Activated naive CD4-positive, alpha-beta T cell treated with anti-CD3 and anti-CD28 coated beads, Interleukin-2, amount 10 ng/mL, durations not matched to agents 7 days and 5 days (primary cell): ENCODE measurements around the gene DERL2.

Experiments
- CTCF ChIA-PET: fragments of 350-600 bp; sonication (Branson Sonifier 250); formaldehyde crosslinking; loops from one replicate; lab custom pipeline; 2021; ENCODE audit warnings: antibody characterized with exemption; lab: Charles Lee
- DNase-seq: peaks from one replicate; pipeline ENCODE4 v3.0.0-alpha.2; 2020
- H3K27ac Mint-ChIP-seq: one replicate; pipeline ENCODE4 v1.8.0; 2021; ENCODE audit warnings: mild to moderate bottlenecking, moderate library complexity, mixed read lengths
- H3K27me3 Mint-ChIP-seq: one replicate; pipeline ENCODE4 v1.8.0; 2021; ENCODE audit warnings: mild to moderate bottlenecking, mixed read lengths
- H3K36me3 Mint-ChIP-seq: one replicate; pipeline ENCODE4 v1.8.0; 2021; ENCODE audit warnings: mixed read lengths
- H3K4me1 Mint-ChIP-seq: one replicate; pipeline ENCODE4 v1.8.0; 2021; ENCODE audit warnings: mixed read lengths
- H3K4me3 Mint-ChIP-seq: one replicate; pipeline ENCODE4 v1.8.0; 2021; ENCODE audit warnings: mild to moderate bottlenecking, moderate library complexity, mixed read lengths
- H3K9me3 Mint-ChIP-seq: one replicate; pipeline ENCODE4 v1.8.0; 2021; ENCODE audit warnings: mixed read lengths

The DERL2 gene

GRCh38 chr17:5513628-5514027, 27.6 kb upstream of the DERL2 start:
- H3K36me3 Mint-ChIP-seq = peaks cover 73% of the 10 kb centered on the region

GRCh38 chr17:5511401-5512225, 25.6 kb upstream of the DERL2 start:
- no peak for DNase-seq
- peaks cover 67% of the 10 kb centered on the region for H3K36me3 Mint-ChIP-seq
- no peaks in the 10 kb centered on the region for H3K27me3 Mint-ChIP-seq
- no peak overlapping the region for H3K27ac Mint-ChIP-seq
- peaks cover 3% of the 10 kb centered on the region for H3K9me3 Mint-ChIP-seq
- H3K4me1 Mint-ChIP-seq = peaks cover 33% of the 10 kb centered on the region
- CTCF ChIA-PET = no interaction called here
- H3K4me3 Mint-ChIP-seq = no peak overlapping the region

More at GRCh38 chr17:5513628-5514027, 27.6 kb upstream of the DERL2 start:
- Mint-ChIP-seq H3K9me3 (peaks cover 3% of the 10 kb centered on the region), H3K27me3 (no peaks in the 10 kb centered on the region), H3K4me3 (no peak overlapping the region), H3K4me1 (peaks cover 33% of the 10 kb centered on the region), H3K27ac (peak overlapping the region; percentile 74)
- CTCF ChIA-PET = no interaction called here
- no peak for DNase-seq

- peaks cover 33% of the 10 kb centered on the region for H3K4me1 Mint-ChIP-seq
- H3K36me3 Mint-ChIP-seq = peaks cover 63% of the 10 kb centered on the region
- CTCF ChIA-PET = no interaction called here
- H3K27ac Mint-ChIP-seq = no peak overlapping the region
- no peak for DNase-seq
- peaks cover 3% of the 10 kb centered on the region for H3K9me3 Mint-ChIP-seq
- H3K27me3 Mint-ChIP-seq = no peaks in the 10 kb centered on the region
- no peak overlapping the region for H3K4me3 Mint-ChIP-seq
These were observed 24.8 kb upstream of the DERL2 start for GRCh38 chr17:5510771-5511170.

- no peak overlapping the region for H3K4me3 Mint-ChIP-seq
- no peak overlapping the region for H3K27ac Mint-ChIP-seq
- H3K27me3 Mint-ChIP-seq = no peaks in the 10 kb centered on the region
- H3K9me3 Mint-ChIP-seq = peaks cover 3% of the 10 kb centered on the region
- no peak for DNase-seq
- peaks cover 28% of the 10 kb centered on the region for H3K4me1 Mint-ChIP-seq
- CTCF ChIA-PET = no interaction called here
- peaks cover 51% of the 10 kb centered on the region for H3K36me3 Mint-ChIP-seq
These were observed 23.5 kb upstream of the DERL2 start for GRCh38 chr17:5509482-5509881.

GRCh38 chr17:5508810-5509209, 22.8 kb upstream of the DERL2 start:
- H3K27me3 Mint-ChIP-seq = no peaks in the 10 kb centered on the region
- CTCF ChIA-PET = no interaction called here
- H3K27ac Mint-ChIP-seq = no peak overlapping the region
- no peak for DNase-seq
- H3K4me3 Mint-ChIP-seq = no peak overlapping the region
- H3K4me1 Mint-ChIP-seq = peaks cover 23% of the 10 kb centered on the region
- H3K36me3 Mint-ChIP-seq = peaks cover 48% of the 10 kb centered on the region
- H3K9me3 Mint-ChIP-seq = no peaks in the 10 kb centered on the region

- H3K4me1 Mint-ChIP-seq = peaks cover 5% of the 10 kb centered on the region
- CTCF ChIA-PET = no interaction called here
- no peak overlapping the region for H3K27ac Mint-ChIP-seq
- no peaks in the 10 kb centered on the region for H3K9me3 Mint-ChIP-seq
- no peak for DNase-seq
- peaks cover 39% of the 10 kb centered on the region for H3K36me3 Mint-ChIP-seq
- no peak overlapping the region for H3K4me3 Mint-ChIP-seq
- H3K27me3 Mint-ChIP-seq = no peaks in the 10 kb centered on the region
These were observed 20.3 kb upstream of the DERL2 start for GRCh38 chr17:5506307-5506706.

- Mint-ChIP-seq H3K36me3 (peaks cover 35% of the 10 kb centered on the region), H3K4me3 (no peak overlapping the region), H3K27ac (no peak overlapping the region), H3K4me1 (peaks cover 14% of the 10 kb centered on the region), H3K9me3 (no peaks in the 10 kb centered on the region), H3K27me3 (peaks cover 19% of the 10 kb centered on the region)
- no peak for DNase-seq
- CTCF ChIA-PET = no interaction called here
These were observed 16.6 kb upstream of the DERL2 start for GRCh38 chr17:5502552-5502951.

- Mint-ChIP-seq H3K27ac (peak overlapping the region; percentile 53), H3K4me1 (peaks cover 14% of the 10 kb centered on the region), H3K9me3 (no peaks in the 10 kb centered on the region), H3K4me3 (peak overlapping the region; percentile 59), H3K36me3 (peaks cover 33% of the 10 kb centered on the region), H3K27me3 (peaks cover 19% of the 10 kb centered on the region)
- CTCF ChIA-PET = interaction anchor here (0.6 kb wide), 1 partner anchor 17 kb away, joined by 3 read pairs; no protein-coding TSS in a partner anchor
- no peak for DNase-seq
These were observed 15.7 kb upstream of the DERL2 start for GRCh38 chr17:5501685-5502084.

GRCh38 chr17:5500589-5501391, 14.8 kb upstream of the DERL2 start:
- H3K27me3 Mint-ChIP-seq = peaks cover 19% of the 10 kb centered on the region
- H3K27ac Mint-ChIP-seq = peak overlapping the region; percentile 68
- peak; percentile 81 for DNase-seq
- H3K9me3 Mint-ChIP-seq = no peaks in the 10 kb centered on the region
- CTCF ChIA-PET = interaction anchor here (1.4 kb wide), 1 partner anchor 62 kb away, joined by 3 read pairs; the partner anchor contains the start of gene C1QBP
- peaks cover 14% of the 10 kb centered on the region for H3K4me1 Mint-ChIP-seq
- H3K36me3 Mint-ChIP-seq = peaks cover 30% of the 10 kb centered on the region
- peak overlapping the region; percentile 85 for H3K4me3 Mint-ChIP-seq

- H3K36me3 Mint-ChIP-seq = peaks cover 30% of the 10 kb centered on the region
- CTCF ChIA-PET = interaction anchor here (0.6 to 1.4 kb wide), 2 partner anchors 26 to 61 kb away, joined by 3 read pairs; partner anchors contain the start of gene C1QBP
- peak overlapping the region; percentile 85 for H3K4me3 Mint-ChIP-seq
- H3K27ac Mint-ChIP-seq = peak overlapping the region; percentile 68
- H3K27me3 Mint-ChIP-seq = peaks cover 19% of the 10 kb centered on the region
- no peaks in the 10 kb centered on the region for H3K9me3 Mint-ChIP-seq
- no peak for DNase-seq
- H3K4me1 Mint-ChIP-seq = peaks cover 14% of the 10 kb centered on the region
These were observed 14.2 kb upstream of the DERL2 start for GRCh38 chr17:5500247-5500588.

- no peak overlapping the region for H3K27ac Mint-ChIP-seq
- no peaks in the 10 kb centered on the region for H3K9me3 Mint-ChIP-seq
- DNase-seq = no peak
- H3K36me3 Mint-ChIP-seq = peaks cover 30% of the 10 kb centered on the region
- peak overlapping the region; percentile 85 for H3K4me3 Mint-ChIP-seq
- peaks cover 19% of the 10 kb centered on the region for H3K27me3 Mint-ChIP-seq
- CTCF ChIA-PET = interaction anchor here (0.6 to 1.4 kb wide), 2 partner anchors 26 to 60 kb away, joined by 3 read pairs; partner anchors contain the start of gene C1QBP
- H3K4me1 Mint-ChIP-seq = peaks cover 14% of the 10 kb centered on the region
These were observed 13.7 kb upstream of the DERL2 start for GRCh38 chr17:5499476-5500231.

GRCh38 chr17:5492970-5493369, 7.0 kb upstream of the DERL2 start:
- Mint-ChIP-seq H3K27ac (no peak overlapping the region), H3K27me3 (no peaks in the 10 kb centered on the region), H3K4me1 (peaks cover 11% of the 10 kb centered on the region), H3K36me3 (peaks cover 37% of the 10 kb centered on the region), H3K9me3 (peaks cover 4% of the 10 kb centered on the region), H3K4me3 (no peak overlapping the region)
- no peak for DNase-seq
- CTCF ChIA-PET = no interaction called here

GRCh38 chr17:5488752-5489151, 2.8 kb upstream of the DERL2 start:
- H3K4me3 Mint-ChIP-seq = no peak overlapping the region
- H3K36me3 Mint-ChIP-seq = peaks cover 58% of the 10 kb centered on the region
- H3K9me3 Mint-ChIP-seq = peaks cover 4% of the 10 kb centered on the region
- CTCF ChIA-PET = interaction anchor here (0.7 kb wide), 1 partner anchor 26 kb away, joined by 3 read pairs; no protein-coding TSS in a partner anchor
- no peak overlapping the region for H3K27ac Mint-ChIP-seq
- no peak for DNase-seq
- no peaks in the 10 kb centered on the region for H3K27me3 Mint-ChIP-seq
- H3K4me1 Mint-ChIP-seq = peaks cover 45% of the 10 kb centered on the region
